KMS-11 (cell line): ENCODE results near the gene HADHB.
"Not testable (repeated sequence)": the region's sequence is repeated elsewhere in the genome, so short reads cannot be mapped to it uniquely, and the experiment has no call there.

Source experiments
- H2AFZ ChIP-seq: fragments of 200-600 bp; sonication (generic); 2 replicates; pipeline ENCODE4 v1.6.1; 2016; ENCODE audit warnings: antibody characterized with exemption, mixed run types, low read depth
- H3K27ac ChIP-seq: fragments of 200-600 bp; sonication (generic); 2 replicates; pipeline ENCODE4 v1.6.1; 2016; ENCODE audit warnings: mild to moderate bottlenecking, mixed run types
- H3K27me3 ChIP-seq: fragments of 200-600 bp; sonication (generic); 2 replicates; pipeline ENCODE4 v1.6.1; 2017; ENCODE audit warnings: mild to moderate bottlenecking, low read depth, mixed run types, moderate library complexity; ENCODE audit not compliant: insufficient read depth
- H3K36me3 ChIP-seq: fragments of 200-600 bp; sonication (generic); 2 replicates; pipeline ENCODE4 v1.6.1; 2017; ENCODE audit warnings: mild to moderate bottlenecking, mixed run types; ENCODE audit not compliant: insufficient read depth
- H3K4me1 ChIP-seq: fragments of 200-600 bp; sonication (generic); 2 replicates; pipeline ENCODE4 v1.6.1; 2016; ENCODE audit warnings: mild to moderate bottlenecking, low read depth, mixed run types; ENCODE audit not compliant: poor library complexity, severe bottlenecking
- H3K4me2 ChIP-seq: fragments of 200-600 bp; sonication (generic); 2 replicates; pipeline ENCODE4 v1.7.0; 2016; ENCODE audit warnings: mild to moderate bottlenecking, mixed run types
- H3K4me3 ChIP-seq: fragments of 200-600 bp; sonication (generic); IDR thresholded peaks from 2 replicates; pipeline ENCODE4 v1.6.1; 2017; ENCODE audit warnings: low read depth, low read length, mixed read lengths; ENCODE audit not compliant: insufficient read depth
- H3K79me2 ChIP-seq: fragments of 200-600 bp; sonication (generic); 2 replicates; pipeline ENCODE4 v1.6.1; 2016; ENCODE audit warnings: low read depth, mixed run types; ENCODE audit not compliant: insufficient read depth
- H3K9ac ChIP-seq: fragments of 200-600 bp; sonication (generic); 2 replicates; pipeline ENCODE4 v1.6.1; 2016; ENCODE audit warnings: mild to moderate bottlenecking, mixed run types
- H4K20me1 ChIP-seq: fragments of 200-600 bp; sonication (generic); 2 replicates; pipeline ENCODE4 v1.6.1; 2016; ENCODE audit warnings: mild to moderate bottlenecking, mixed run types; ENCODE audit not compliant: insufficient read depth
- TF ChIP-seq, protein P1 (sequence below): fragments of 200-600 bp; sonication (generic); conservative IDR thresholded peaks from 2 replicates; pipeline ENCODE4 v1.6.1; 2017; ENCODE audit warnings: low read depth, mild to moderate bottlenecking, antibody characterized with exemption, low read length, moderate library complexity, mixed read lengths

The HADHB gene

DNA sequence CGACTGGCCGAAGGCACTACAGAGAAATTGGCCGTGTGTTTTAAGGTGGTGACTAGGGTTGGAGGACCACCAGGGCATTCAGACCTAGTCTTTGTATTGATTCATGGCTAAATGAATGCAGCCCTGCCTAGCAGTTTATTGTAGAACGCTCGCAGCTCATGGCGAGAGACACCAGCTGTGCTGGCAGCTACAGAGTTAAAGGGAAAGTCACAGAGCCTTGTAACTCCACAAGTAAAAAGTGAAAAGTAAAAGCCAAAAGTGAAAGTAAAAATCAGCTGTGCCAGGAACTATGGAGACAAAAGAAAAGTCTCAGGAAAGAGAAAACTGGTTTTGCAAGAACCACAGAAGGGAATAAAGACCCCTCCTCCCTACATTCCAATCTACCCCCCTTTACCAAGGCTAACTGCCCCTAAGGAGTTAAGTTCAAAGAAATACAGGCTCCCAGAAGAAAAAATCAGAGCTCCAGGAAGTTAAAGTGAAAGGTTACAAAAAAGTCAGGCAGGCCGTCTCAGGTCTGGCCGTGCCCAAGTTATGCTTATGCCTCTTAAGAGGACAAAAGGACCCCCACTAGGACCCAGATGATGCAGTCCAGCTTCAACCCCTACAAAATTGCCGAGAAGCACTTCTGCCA lies 54.8 kb downstream of the HADHB start:
- Histone ChIP-seq H3K36me3 (no peaks in the 10 kb centered on the region), H4K20me1 (no peaks in the 10 kb centered on the region), H3K4me2 (no peak overlapping the region), H3K4me3 (no peak overlapping the region), H3K27ac (no peak overlapping the region), H2AFZ (no peak overlapping the region), H3K79me2 (no peaks in the 10 kb centered on the region), H3K4me1 (no peaks in the 10 kb centered on the region), H3K9ac (no peak overlapping the region), H3K27me3 (no peaks in the 10 kb centered on the region)
- TF ChIP-seq, protein P1, sequence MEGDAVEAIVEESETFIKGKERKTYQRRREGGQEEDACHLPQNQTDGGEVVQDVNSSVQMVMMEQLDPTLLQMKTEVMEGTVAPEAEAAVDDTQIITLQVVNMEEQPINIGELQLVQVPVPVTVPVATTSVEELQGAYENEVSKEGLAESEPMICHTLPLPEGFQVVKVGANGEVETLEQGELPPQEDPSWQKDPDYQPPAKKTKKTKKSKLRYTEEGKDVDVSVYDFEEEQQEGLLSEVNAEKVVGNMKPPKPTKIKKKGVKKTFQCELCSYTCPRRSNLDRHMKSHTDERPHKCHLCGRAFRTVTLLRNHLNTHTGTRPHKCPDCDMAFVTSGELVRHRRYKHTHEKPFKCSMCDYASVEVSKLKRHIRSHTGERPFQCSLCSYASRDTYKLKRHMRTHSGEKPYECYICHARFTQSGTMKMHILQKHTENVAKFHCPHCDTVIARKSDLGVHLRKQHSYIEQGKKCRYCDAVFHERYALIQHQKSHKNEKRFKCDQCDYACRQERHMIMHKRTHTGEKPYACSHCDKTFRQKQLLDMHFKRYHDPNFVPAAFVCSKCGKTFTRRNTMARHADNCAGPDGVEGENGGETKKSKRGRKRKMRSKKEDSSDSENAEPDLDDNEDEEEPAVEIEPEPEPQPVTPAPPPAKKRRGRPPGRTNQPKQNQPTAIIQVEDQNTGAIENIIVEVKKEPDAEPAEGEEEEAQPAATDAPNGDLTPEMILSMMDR = no peak

DNA sequence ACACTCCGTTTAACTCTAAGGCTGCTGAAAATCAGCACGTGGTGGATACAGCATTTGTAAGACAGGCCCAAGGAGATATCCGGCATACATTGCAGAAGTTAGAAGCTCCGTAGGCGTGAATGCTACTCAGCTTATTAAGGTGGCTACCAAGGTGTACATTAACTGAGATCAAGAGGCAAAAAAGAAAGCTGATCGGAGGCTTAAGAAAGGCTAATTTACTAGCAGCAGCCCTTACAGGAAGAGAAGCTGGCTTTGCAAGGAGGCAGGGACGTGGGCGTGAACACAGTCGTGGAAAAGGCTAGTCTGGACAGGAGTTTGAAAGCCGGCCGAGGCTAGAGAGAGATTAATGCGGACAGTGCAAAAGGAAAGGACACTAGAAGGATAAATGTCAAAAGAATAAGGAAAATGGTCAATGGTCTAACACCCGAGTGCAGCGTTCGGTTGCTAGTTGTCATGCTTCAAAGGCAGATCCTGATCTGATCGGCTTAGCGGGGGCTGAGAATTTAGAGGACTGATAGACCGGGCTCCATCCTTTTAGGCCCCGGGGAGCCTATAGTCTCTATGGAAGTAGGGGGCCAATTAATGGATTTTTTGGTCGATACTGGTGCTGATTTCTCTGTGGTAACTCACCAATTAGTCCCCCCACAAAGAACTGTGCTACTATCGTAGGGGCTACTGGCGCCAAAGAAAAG lies 55.6 kb downstream of the HADHB start:
- H3K27ac ChIP-seq = no peak overlapping the region
- H3K36me3 ChIP-seq = no peaks in the 10 kb centered on the region
- H4K20me1 ChIP-seq = no peaks in the 10 kb centered on the region
- no peak overlapping the region for H3K4me2 ChIP-seq
- no peak overlapping the region for H3K4me3 ChIP-seq
- H3K4me1 ChIP-seq = no peaks in the 10 kb centered on the region
- no peak overlapping the region for H2AFZ ChIP-seq
- H3K79me2 ChIP-seq = no peaks in the 10 kb centered on the region
- TF ChIP-seq, protein P1 = no peak
- no peak overlapping the region for H3K9ac ChIP-seq
- no peaks in the 10 kb centered on the region for H3K27me3 ChIP-seq

DNA sequence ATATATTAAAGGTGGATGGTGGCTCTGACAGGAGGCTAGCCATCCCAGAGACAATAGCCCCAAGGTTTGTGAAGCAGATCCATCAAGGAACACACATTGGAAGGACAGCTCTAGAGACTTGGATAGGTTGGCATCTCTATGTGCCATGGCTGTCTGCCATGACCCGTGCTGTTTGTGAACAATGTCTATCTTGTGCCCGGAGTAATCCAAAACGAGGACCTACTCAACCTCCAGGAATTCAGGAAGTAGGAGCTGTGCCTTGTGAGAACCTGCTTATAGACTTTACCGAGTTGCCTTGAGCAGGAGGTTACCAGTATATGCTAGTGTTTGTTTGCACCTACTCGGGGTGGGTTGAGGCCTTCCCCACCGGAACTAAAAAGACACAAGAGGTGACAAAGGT lies 58.1 kb downstream of the HADHB start:
- Histone ChIP-seq H3K4me3 (no peak overlapping the region), H3K79me2 (no peaks in the 10 kb centered on the region), H3K4me1 (no peaks in the 10 kb centered on the region), H4K20me1 (no peaks in the 10 kb centered on the region), H3K9ac (no peak overlapping the region), H3K4me2 (no peak overlapping the region), H3K27me3 (no peaks in the 10 kb centered on the region), H2AFZ (no peak overlapping the region), H3K36me3 (no peaks in the 10 kb centered on the region), H3K27ac (no peak overlapping the region)
- TF ChIP-seq, protein P1 = no peak

DNA sequence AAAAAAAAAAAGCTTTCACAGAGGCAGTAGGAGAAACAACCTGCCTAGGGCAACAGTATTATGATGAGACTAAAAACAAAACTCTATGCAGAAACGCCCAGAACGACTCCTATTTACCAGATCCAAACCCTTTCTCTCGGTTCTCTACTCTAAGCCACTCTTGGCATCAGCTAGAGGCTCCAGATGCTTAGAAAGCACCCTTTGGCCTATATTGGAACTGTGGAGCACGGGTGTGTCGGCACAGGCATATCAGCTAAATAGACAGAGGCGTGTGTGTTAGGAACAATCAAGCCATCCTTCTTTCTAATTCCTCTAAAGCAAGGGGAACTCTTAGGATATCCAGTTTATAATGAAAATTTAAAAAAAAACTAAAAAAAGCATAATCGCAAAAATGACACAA lies 60.4 kb downstream of the HADHB start:
- H2AFZ ChIP-seq, H3K9ac ChIP-seq, H3K4me2 ChIP-seq, H3K4me1 ChIP-seq, H3K79me2 ChIP-seq, H3K4me3 ChIP-seq, H4K20me1 ChIP-seq, H3K27ac ChIP-seq, H3K36me3 ChIP-seq, H3K27me3 ChIP-seq: not testable (repeated sequence)

DNA sequence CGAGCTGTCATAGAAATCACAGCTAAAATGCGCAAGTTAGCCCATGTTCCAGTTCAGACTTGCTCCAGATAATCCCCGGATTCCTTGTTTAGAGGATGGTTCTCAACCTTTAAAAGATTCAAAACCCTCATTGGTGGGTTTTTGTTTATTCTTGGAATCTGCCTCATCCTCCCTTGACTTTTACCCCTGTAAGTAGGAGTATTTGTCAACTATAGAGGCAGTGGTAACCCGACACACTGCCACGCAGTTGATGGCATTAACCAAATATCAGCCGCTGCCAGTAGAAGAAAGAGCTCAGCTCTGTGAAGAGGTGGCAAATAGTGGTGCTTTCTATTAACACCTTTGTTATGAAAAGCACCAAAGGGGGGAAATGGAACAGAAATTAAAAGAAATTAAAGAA lies 60.8 kb downstream of the HADHB start:
- no peaks in the 10 kb centered on the region for H4K20me1 ChIP-seq
- no peaks in the 10 kb centered on the region for H3K4me1 ChIP-seq
- H3K79me2 ChIP-seq = no peaks in the 10 kb centered on the region
- no peaks in the 10 kb centered on the region for H3K36me3 ChIP-seq
- no peak overlapping the region for H3K4me2 ChIP-seq
- H3K27ac ChIP-seq = no peak overlapping the region
- TF ChIP-seq, protein P1 = no peak
- H3K27me3 ChIP-seq = no peaks in the 10 kb centered on the region
- H3K9ac ChIP-seq = no peak overlapping the region
- H2AFZ ChIP-seq = no peak overlapping the region
- H3K4me3 ChIP-seq = no peak overlapping the region
